ENCODE measurements around the gene CNTNAP2. TPM values are rescaled to one million over a fixed set of nuclear protein-coding genes. Genes with fewer than 3 reads are reported as not detected.
A peak's percentile ranks its signal among the peaks of the same experiment; 100 is the strongest.
"Not testable (repeated sequence)": the region's sequence is repeated elsewhere in the genome, so short reads cannot be mapped to it uniquely, and the experiment has no call there.

The CNTNAP2 gene
- total and polyA plus RNA-seq, 2 of the 13 experiments (the other 11 are each of a cell fraction or from before 2014, with no cell fraction given): 0.40 to 0.42 TPM

GRCh38 chr7:148462774-148463173 is 2346.2 kb downstream of the CNTNAP2 start (continued):
- TF ChIP-seq, protein P1, sequence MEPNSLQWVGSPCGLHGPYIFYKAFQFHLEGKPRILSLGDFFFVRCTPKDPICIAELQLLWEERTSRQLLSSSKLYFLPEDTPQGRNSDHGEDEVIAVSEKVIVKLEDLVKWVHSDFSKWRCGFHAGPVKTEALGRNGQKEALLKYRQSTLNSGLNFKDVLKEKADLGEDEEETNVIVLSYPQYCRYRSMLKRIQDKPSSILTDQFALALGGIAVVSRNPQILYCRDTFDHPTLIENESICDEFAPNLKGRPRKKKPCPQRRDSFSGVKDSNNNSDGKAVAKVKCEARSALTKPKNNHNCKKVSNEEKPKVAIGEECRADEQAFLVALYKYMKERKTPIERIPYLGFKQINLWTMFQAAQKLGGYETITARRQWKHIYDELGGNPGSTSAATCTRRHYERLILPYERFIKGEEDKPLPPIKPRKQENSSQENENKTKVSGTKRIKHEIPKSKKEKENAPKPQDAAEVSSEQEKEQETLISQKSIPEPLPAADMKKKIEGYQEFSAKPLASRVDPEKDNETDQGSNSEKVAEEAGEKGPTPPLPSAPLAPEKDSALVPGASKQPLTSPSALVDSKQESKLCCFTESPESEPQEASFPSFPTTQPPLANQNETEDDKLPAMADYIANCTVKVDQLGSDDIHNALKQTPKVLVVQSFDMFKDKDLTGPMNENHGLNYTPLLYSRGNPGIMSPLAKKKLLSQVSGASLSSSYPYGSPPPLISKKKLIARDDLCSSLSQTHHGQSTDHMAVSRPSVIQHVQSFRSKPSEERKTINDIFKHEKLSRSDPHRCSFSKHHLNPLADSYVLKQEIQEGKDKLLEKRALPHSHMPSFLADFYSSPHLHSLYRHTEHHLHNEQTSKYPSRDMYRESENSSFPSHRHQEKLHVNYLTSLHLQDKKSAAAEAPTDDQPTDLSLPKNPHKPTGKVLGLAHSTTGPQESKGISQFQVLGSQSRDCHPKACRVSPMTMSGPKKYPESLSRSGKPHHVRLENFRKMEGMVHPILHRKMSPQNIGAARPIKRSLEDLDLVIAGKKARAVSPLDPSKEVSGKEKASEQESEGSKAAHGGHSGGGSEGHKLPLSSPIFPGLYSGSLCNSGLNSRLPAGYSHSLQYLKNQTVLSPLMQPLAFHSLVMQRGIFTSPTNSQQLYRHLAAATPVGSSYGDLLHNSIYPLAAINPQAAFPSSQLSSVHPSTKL (CRISPR knock-in tag; IDR thresholded peaks at IDR 0.05): peak; percentile 85
- TF ChIP-seq ZNF710 (CRISPR knock-in tag; IDR thresholded peaks at IDR 0.05; ENCODE audit: borderline replicate concordance) (peak; percentile 32; the same call in 1 of the 2 replicates), HDAC1 (CRISPR knock-in tag; IDR thresholded peaks at IDR 0.05) (0 out of 2 replicates have a peak, but pooled peaks have one; percentile 19), FOXO1 (CRISPR knock-in tag; IDR thresholded peaks at IDR 0.05) (peak; percentile 79; the same call in 1 of the 2 replicates), GATAD2A (CRISPR knock-in tag; IDR thresholded peaks at IDR 0.05) (peak; percentile 85), PATZ1 (CRISPR knock-in tag; IDR thresholded peaks at IDR 0.05) (peak; percentile 63), ISL2 (CRISPR knock-in tag; IDR thresholded peaks at IDR 0.05) (peak; percentile 86), POGZ (CRISPR knock-in tag; IDR thresholded peaks at IDR 0.05) (peak; percentile 70; the same call in 1 of the 2 replicates), SPEN (CRISPR knock-in tag; IDR thresholded peaks at IDR 0.05; ENCODE audit: low read depth) (0 out of 2 replicates have a peak, but pooled peaks have one; percentile 35), SALL1 (CRISPR knock-in tag; IDR thresholded peaks at IDR 0.05) (peak; percentile 72), SOX6 (CRISPR knock-in tag; IDR thresholded peaks at IDR 0.05) (peak; percentile 81), NR2F2 (IDR thresholded peaks at IDR 0.05; ENCODE audit: borderline replicate concordance, low read depth) (peak; percentile 62)
- TF ChIP-seq, protein P2, sequence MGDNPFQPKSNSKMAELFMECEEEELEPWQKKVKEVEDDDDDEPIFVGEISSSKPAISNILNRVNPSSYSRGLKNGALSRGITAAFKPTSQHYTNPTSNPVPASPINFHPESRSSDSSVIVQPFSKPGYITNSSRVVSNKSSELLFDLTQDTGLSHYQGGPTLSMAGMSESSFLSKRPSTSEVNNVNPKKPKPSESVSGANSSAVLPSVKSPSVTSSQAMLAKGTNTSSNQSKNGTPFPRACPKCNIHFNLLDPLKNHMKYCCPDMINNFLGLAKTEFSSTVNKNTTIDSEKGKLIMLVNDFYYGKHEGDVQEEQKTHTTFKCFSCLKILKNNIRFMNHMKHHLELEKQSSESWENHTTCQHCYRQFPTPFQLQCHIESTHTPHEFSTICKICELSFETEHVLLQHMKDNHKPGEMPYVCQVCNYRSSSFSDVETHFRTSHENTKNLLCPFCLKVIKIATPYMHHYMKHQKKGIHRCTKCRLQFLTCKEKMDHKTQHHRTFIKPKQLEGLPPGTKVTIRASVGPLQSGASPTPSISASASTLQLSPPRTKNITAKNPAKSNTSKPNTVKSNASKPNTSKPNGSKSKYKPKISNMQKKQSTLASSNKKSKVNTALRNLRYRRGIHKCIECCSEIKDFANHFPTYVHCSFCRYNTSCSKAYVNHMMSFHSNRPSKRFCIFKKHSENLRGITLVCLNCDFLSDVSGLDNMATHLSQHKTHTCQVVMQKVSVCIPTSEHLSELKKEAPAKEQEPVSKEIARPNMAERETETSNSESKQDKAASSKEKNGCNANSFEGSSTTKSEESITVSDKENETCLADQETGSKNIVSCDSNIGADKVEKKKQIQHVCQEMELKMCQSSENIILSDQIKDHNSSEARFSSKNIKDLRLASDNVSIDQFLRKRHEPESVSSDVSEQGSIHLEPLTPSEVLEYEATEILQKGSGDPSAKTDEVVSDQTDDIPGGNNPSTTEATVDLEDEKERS (CRISPR knock-in tag; IDR thresholded peaks at IDR 0.05): 0 out of 2 replicates have a peak, but pooled peaks have one; percentile 28
- not testable (repeated sequence) for TF ChIP-seq SOX6 (IDR thresholded peaks at IDR 0.05)
- TF ChIP-seq, protein P3, sequence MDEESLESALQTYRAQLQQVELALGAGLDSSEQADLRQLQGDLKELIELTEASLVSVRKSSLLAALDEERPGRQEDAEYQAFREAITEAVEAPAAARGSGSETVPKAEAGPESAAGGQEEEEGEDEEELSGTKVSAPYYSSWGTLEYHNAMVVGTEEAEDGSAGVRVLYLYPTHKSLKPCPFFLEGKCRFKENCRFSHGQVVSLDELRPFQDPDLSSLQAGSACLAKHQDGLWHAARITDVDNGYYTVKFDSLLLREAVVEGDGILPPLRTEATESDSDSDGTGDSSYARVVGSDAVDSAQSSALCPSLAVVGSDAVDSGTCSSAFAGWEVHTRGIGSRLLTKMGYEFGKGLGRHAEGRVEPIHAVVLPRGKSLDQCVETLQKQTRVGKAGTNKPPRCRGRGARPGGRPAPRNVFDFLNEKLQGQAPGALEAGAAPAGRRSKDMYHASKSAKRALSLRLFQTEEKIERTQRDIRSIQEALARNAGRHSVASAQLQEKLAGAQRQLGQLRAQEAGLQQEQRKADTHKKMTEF (CRISPR knock-in tag; IDR thresholded peaks at IDR 0.05): 0 out of 2 replicates have a peak, but pooled peaks have one; percentile 30
- TF ChIP-seq, protein P4, sequence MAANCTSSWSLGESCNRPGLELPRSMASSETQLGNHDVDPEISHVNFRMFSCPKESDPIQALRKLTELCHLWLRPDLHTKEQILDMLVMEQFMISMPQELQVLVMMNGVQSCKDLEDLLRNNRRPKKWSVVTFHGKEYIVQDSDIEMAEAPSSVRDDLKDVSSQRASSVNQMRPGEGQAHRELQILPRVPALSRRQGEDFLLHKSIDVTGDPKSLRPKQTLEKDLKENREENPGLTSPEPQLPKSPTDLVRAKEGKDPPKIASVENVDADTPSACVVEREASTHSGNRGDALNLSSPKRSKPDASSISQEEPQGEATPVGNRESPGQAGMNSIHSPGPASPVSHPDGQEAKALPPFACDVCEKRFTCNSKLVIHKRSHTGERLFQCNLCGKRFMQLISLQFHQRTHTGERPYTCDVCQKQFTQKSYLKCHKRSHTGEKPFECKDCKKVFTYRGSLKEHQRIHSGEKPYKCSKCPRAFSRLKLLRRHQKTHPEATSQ (CRISPR knock-in tag; IDR thresholded peaks at IDR 0.05; ENCODE audit: borderline replicate concordance): peak; percentile 43; the same call in 1 of the 2 replicates
